Measurements from ENCODE around the gene MACO1. TPM values are rescaled to one million over a fixed set of nuclear protein-coding genes. Genes with fewer than 3 reads are reported as not detected.
A peak's percentile ranks its signal among the peaks of the same experiment; 100 is the strongest.
"Not testable (repeated sequence)": the region's sequence is repeated elsewhere in the genome, so short reads cannot be mapped to it uniquely, and the experiment has no call there.

MACO1 gene
- total RNA-seq, 1 experiment from 2014 or later = 23.5 TPM

GRCh38 chr1:25486602-25487001, 55.9 kb downstream of the MACO1 start:
- peak; percentile 32 for DNase-seq (ENCODE audit: low read depth)

- no peak for DNase-seq (ENCODE audit: low read depth)
Measured at GRCh38 chr1:25487628-25488027, 56.9 kb downstream of the MACO1 start.

GRCh38 chr1:25492323-25492722, 61.6 kb downstream of the MACO1 start:
- DNase-seq (ENCODE audit: low read depth) = no peak

- no peak for DNase-seq (ENCODE audit: low read depth)
Measured at GRCh38 chr1:25494952-25495351, 64.3 kb downstream of the MACO1 start.

- no peak for DNase-seq (ENCODE audit: low read depth)
Measured at GRCh38 chr1:25500694-25501093, 70.0 kb downstream of the MACO1 start.

- DNase-seq (ENCODE audit: low read depth) = no peak
Measured at GRCh38 chr1:25501235-25502058, 70.8 kb downstream of the MACO1 start.

- DNase-seq (ENCODE audit: low read depth) = peak; percentile 43
Measured at GRCh38 chr1:25502957-25503356, 72.3 kb downstream of the MACO1 start.

- DNase-seq (ENCODE audit: low read depth) = peak; percentile 43
Measured at GRCh38 chr1:25503551-25504426, 73.1 kb downstream of the MACO1 start.

GRCh38 chr1:25504706-25505595, 74.3 kb downstream of the MACO1 start:
- DNase-seq (ENCODE audit: low read depth) = no peak

- no peak for DNase-seq (ENCODE audit: low read depth)
Measured at GRCh38 chr1:25505656-25506385, 75.1 kb downstream of the MACO1 start.

- DNase-seq (ENCODE audit: low read depth) = not testable (repeated sequence)
Measured at GRCh38 chr1:25506566-25507463, 76.1 kb downstream of the MACO1 start.

GRCh38 chr1:25513666-25514065, 83.0 kb downstream of the MACO1 start:
- no peak for DNase-seq (ENCODE audit: low read depth)

- DNase-seq (ENCODE audit: low read depth) = no peak
Measured at GRCh38 chr1:25515033-25515432, 84.3 kb downstream of the MACO1 start.

- DNase-seq (ENCODE audit: low read depth) = no peak
Measured at GRCh38 chr1:25516686-25517085, 86.0 kb downstream of the MACO1 start.

- DNase-seq (ENCODE audit: low read depth) = no peak
Measured at GRCh38 chr1:25517476-25518394, 87.0 kb downstream of the MACO1 start.

GRCh38 chr1:25519624-25520023, 88.9 kb downstream of the MACO1 start:
- peak; percentile 91 for DNase-seq (ENCODE audit: low read depth)

- DNase-seq (ENCODE audit: low read depth) = peak; percentile 62
Measured at GRCh38 chr1:25520446-25521061, 89.9 kb downstream of the MACO1 start.

GRCh38 chr1:25522031-25522655, 91.4 kb downstream of the MACO1 start:
- no peak for DNase-seq (ENCODE audit: low read depth)

Data from M059J (cell line).